ENCODE results near the gene LDLRAD4.

GRCh38 chr18:13579874-13580273, 361.3 kb downstream of the LDLRAD4 start:
- TF ChIP-seq CTCF (conservative IDR thresholded peaks at IDR 0.05) (no peak), ZFX (IDR thresholded peaks at IDR 0.05) (no peak)
